NCI-H128 (cell line): ENCODE results near the gene PDE3A.

ENCODE experiments used
- DNase-seq: peaks from one replicate; lab custom pipeline; 2025; ENCODE audit not compliant: unreplicated experiment; lab: John Stamatoyannopoulos, UW

Gene PDE3A

GRCh38 chr12:20453756-20454310, 85.5 kb downstream of the PDE3A start:
- no peak for DNase-seq

- DNase-seq, result no peak
Measured at GRCh38 chr12:20455001-20455706, 86.8 kb downstream of the PDE3A start.

- no peak for DNase-seq
Measured at GRCh38 chr12:20457582-20457981, 89.2 kb downstream of the PDE3A start.

- DNase-seq, result no peak
Measured at GRCh38 chr12:20458011-20458410, 89.7 kb downstream of the PDE3A start.

GRCh38 chr12:20459920-20460319, 91.6 kb downstream of the PDE3A start:
- no peak for DNase-seq

- DNase-seq, result no peak
Measured at GRCh38 chr12:20460956-20461355, 92.6 kb downstream of the PDE3A start.

- no peak for DNase-seq
Measured at GRCh38 chr12:20463913-20464524, 95.7 kb downstream of the PDE3A start.

GRCh38 chr12:20469300-20469699, 101.0 kb downstream of the PDE3A start:
- no peak for DNase-seq

GRCh38 chr12:20469756-20470155, 101.4 kb downstream of the PDE3A start:
- DNase-seq, result no peak

- no peak for DNase-seq
Measured at GRCh38 chr12:20472102-20472782, 103.9 kb downstream of the PDE3A start.

- DNase-seq, result no peak
Measured at GRCh38 chr12:20473133-20473532, 104.8 kb downstream of the PDE3A start.

- no peak for DNase-seq
Measured at GRCh38 chr12:20474016-20474415, 105.7 kb downstream of the PDE3A start.

GRCh38 chr12:20474443-20474842, 106.1 kb downstream of the PDE3A start:
- DNase-seq, result no peak

- no peak for DNase-seq
Measured at GRCh38 chr12:20475542-20475941, 107.2 kb downstream of the PDE3A start.

- DNase-seq, result no peak
Measured at GRCh38 chr12:20476551-20476950, 108.2 kb downstream of the PDE3A start.

GRCh38 chr12:20477255-20477654, 108.9 kb downstream of the PDE3A start:
- no peak for DNase-seq

- no peak for DNase-seq
Measured at GRCh38 chr12:20477672-20478071, 109.3 kb downstream of the PDE3A start.

GRCh38 chr12:20482491-20483054, 114.2 kb downstream of the PDE3A start:
- DNase-seq, result no peak

GRCh38 chr12:20483776-20484175, 115.4 kb downstream of the PDE3A start:
- DNase-seq, result no peak

GRCh38 chr12:20486233-20486632, 117.9 kb downstream of the PDE3A start:
- no peak for DNase-seq

- DNase-seq, result no peak
Measured at GRCh38 chr12:20487519-20487918, 119.2 kb downstream of the PDE3A start.

- DNase-seq, result no peak
Measured at GRCh38 chr12:20489645-20490044, 121.3 kb downstream of the PDE3A start.
